ENCODE data around the gene MAGEC3.

MAGEC3 gene

DNA sequence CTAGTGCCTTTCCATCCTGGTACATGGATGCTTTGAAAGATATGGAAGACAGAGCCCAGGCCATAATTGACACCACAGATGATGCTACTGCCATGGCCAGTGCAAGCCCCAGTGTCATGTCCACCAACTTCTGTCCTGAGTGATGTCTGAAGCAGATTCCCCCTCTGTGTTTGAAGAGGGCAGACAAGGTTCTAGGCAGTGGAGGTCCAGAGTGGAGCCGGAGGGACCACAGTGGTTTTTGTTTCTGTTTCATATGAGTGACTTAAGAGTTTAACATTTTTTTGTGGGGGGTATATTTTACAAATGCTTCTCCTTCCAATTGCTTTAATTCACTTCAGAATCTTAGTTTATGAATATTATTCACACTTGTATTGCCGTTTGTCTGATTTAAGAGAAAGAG lies 59.6 kb downstream of the MAGEC3 start:
- Mint-ChIP-seq H3K4me1 (no peaks in the 10 kb centered on the region), H3K4me3 (no peak overlapping the region), H3K27me3 (ENCODE audit: low read depth) (no peaks in the 10 kb centered on the region), H3K36me3 (ENCODE audit: low read depth) (no peaks in the 10 kb centered on the region), H3K27ac (no peak overlapping the region), H3K9me3 (peaks cover 12% of the 10 kb centered on the region)
- no peak for TF ChIP-seq CTCF (IDR thresholded peaks at IDR 0.05; ENCODE audit: unreplicated experiment in 3 of 3)

DNA sequence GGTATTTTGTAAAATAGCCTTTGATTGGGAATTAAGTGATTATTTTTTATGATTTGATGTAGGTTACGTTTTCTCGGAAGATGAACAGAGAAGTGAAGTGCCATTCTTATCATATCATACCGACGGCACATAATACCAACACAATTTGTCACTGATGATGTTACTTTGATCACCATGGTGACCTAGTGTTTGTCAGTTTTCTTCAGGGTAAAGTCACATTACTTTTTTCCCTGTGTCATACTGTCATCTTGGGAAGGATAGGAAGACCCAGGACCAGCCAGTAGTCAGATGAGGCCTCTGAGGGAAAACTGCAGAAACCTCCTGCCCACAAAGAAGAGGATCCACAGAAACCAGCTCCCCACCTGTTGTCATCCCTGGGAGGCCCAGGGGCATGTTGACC lies 64.2 kb downstream of the MAGEC3 start:
- Mint-ChIP-seq H3K9me3 (peaks cover 33% of the 10 kb centered on the region), H3K4me1 (no peaks in the 10 kb centered on the region), H3K27me3 (ENCODE audit: low read depth) (no peaks in the 10 kb centered on the region), H3K27ac (no peak overlapping the region), H3K4me3 (no peak overlapping the region), H3K36me3 (ENCODE audit: low read depth) (no peaks in the 10 kb centered on the region)
- no peak for TF ChIP-seq CTCF (IDR thresholded peaks at IDR 0.05; ENCODE audit: unreplicated experiment in 3 of 3)

DNA sequence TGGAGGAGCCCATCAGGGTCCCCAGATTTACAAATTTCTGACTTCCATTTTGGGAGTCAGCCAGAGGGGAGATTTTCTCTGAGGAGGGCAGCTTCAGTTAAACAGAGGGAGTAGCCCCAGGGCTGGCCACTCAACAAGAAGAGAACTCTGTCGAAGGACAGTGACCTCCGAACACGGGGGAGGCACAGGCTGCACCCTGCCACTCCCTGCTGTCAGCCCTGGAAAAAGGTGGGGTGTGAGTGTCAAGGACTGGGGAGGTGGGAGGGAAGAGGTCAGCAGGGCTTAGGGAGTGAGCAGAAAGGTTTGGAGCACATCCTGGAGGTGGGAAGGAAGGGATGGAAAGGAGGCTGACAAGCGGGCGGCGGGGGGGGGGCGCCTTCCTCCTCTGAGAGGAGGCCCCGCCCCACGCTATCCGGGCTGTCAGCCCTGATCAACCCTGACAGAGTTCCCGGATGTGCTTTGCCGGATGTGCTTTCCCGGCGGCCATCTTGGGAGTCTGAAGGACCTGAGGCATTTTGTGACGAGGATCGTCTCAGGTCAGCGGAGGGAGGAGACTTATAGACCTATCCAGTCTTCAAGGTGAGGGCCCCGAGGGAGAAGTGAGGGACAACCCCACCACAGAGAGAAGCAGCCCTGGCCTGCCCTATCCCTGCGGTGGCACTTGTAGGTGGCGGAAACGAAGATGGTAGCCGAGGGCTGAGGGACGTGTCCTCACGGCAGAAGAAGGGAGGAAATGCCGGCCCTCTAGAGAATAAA lies 65.5 kb downstream of the MAGEC3 start, which contains the start of gene MAGEC1:
TSS of gene MAGEC1 (plus strand) at position 495 of the 756 bp plus-strand sequence. CDS start 1,179 bp downstream, outside the sequence.
- no peaks in the 10 kb centered on the region for H3K4me1 Mint-ChIP-seq
- no peak for TF ChIP-seq CTCF (IDR thresholded peaks at IDR 0.05; ENCODE audit: unreplicated experiment in 3 of 3)
- H3K4me3 Mint-ChIP-seq = no peak within 1 kb of the TSS
- peaks cover 6% of the 10 kb centered on the region for H3K36me3 Mint-ChIP-seq (ENCODE audit: low read depth)
- peaks cover 35% of the 10 kb centered on the region for H3K9me3 Mint-ChIP-seq
- H3K27me3 Mint-ChIP-seq (ENCODE audit: low read depth) = no peaks in the 10 kb centered on the region
- no peak within 1 kb of the TSS for H3K27ac Mint-ChIP-seq

DNA sequence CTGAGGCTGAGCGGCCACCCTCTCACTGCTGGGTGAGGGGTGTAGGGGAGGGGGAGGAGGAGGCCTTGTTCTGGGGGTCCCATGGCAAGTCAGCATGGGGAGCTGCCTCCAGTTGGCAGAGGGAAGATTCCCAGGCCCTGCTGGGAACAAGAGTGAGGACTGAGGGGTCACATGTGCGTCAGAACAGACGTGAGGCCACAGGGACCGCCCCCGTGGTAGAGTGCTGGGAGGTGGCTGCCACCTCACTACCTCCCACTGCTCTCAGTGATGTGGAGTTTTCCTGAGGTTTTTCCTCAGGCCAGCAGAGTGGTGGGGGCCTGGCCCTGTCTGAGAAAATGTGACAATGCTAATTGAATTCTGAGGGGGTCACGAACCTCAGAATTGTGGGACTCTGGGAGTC lies 66.1 kb downstream of the MAGEC3 start:
- Mint-ChIP-seq H3K4me3 (no peak overlapping the region), H3K4me1 (no peaks in the 10 kb centered on the region), H3K27ac (no peak overlapping the region)

DNA sequence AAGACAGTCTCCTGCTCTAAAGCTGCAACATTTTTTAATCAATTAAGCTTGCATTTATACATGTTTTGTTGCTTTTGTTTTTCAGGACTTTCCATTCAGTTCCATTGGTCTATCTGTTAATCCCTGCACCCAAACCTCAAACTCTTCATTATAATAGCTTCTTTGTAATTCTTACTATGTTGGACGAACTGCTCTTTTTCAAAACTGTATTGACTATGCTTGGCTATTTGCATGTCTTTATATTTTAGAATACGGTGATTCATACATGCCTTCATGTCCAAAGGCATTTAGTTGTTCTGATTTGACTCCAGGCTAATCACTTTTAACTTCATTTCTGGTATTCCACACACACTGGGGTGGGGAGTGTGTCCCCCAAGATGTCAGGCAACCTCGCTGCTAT lies 79.7 kb downstream of the MAGEC3 start:
- no peak overlapping the region for H3K4me3 Mint-ChIP-seq
- H3K9me3 Mint-ChIP-seq = no peaks in the 10 kb centered on the region
- H3K27ac Mint-ChIP-seq = no peak overlapping the region
- H3K27me3 Mint-ChIP-seq (ENCODE audit: low read depth) = no peaks in the 10 kb centered on the region
- no peaks in the 10 kb centered on the region for H3K36me3 Mint-ChIP-seq (ENCODE audit: low read depth)
- no peaks in the 10 kb centered on the region for H3K4me1 Mint-ChIP-seq
- TF ChIP-seq CTCF (IDR thresholded peaks at IDR 0.05; ENCODE audit: unreplicated experiment in 3 of 3) = no peak

More for the DNA sequence above, 66.1 kb downstream of the MAGEC3 start:
- peaks cover 6% of the 10 kb centered on the region for H3K36me3 Mint-ChIP-seq (ENCODE audit: low read depth)
- H3K9me3 Mint-ChIP-seq = peaks cover 35% of the 10 kb centered on the region
- no peaks in the 10 kb centered on the region for H3K27me3 Mint-ChIP-seq (ENCODE audit: low read depth)
- no peak for TF ChIP-seq CTCF (IDR thresholded peaks at IDR 0.05; ENCODE audit: unreplicated experiment in 3 of 3)

DNA sequence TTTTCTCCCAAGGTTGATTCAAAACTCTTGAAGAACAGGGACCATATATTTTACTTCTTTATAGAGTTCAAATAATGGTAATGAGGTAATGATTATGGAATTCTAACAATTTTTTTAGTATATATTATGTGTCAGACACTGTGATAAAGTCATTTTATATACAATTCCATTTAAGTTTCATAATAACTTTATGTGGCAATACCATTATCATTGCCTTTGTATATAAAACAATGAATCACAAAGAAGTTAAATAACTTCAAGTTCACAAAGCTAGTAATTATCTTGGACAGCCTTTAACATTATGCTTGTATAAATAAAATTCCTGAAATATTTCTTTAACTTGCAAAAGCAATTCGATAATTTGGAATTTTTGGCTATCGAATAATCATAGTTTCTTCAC lies 86.2 kb downstream of the MAGEC3 start:
- Mint-ChIP-seq H3K27me3 (ENCODE audit: low read depth) (no peaks in the 10 kb centered on the region), H3K27ac (no peak overlapping the region), H3K36me3 (ENCODE audit: low read depth) (no peaks in the 10 kb centered on the region), H3K9me3 (peaks cover 3% of the 10 kb centered on the region), H3K4me1 (no peaks in the 10 kb centered on the region), H3K4me3 (no peak overlapping the region)
- TF ChIP-seq CTCF (IDR thresholded peaks at IDR 0.05; ENCODE audit: unreplicated experiment in 3 of 3) = no peak
